Measurements from ENCODE around the gene PKHD1. TPM values are rescaled to one million over a fixed set of nuclear protein-coding genes. Genes with fewer than 3 reads are reported as not detected.

The PKHD1 gene
- total and polyA plus RNA-seq, 2 of the 13 experiments (the other 11 are each of a cell fraction or from before 2014, with no cell fraction given): 0.01 to 0.13 TPM

- no peak for TF ChIP-seq ZBTB2 (CRISPR knock-in tag; IDR thresholded peaks at IDR 0.05; ENCODE audit: low read depth)
These were observed 517.1 kb downstream of the PKHD1 start (continued) for GRCh38 chr6:51570168-51570921.

- in situ Hi-C loops (cut with HindIII; ENCODE audit: extremely low pct_ligation_motif_present, low pct_unique_long_range_greater_than_20kb) (no loop called here), intact Hi-C loops (cut with micrococcal nuclease; ENCODE audit: unreplicated experiment) (no loop called here)
- Histone ChIP-seq H3K27me3 (ENCODE audit: control insufficient read depth in 1 of 2, insufficient read depth in 2 of 2, low read length in 2 of 2) (no peaks in the 10 kb centered on the region), H3K4me3 (replicated peaks in 1 of 3; ENCODE audit: insufficient read depth in 1 of 3, low read depth in 2 of 3, low read length in 3 of 3) (no peak overlapping the region), H3K79me2 (ENCODE audit: insufficient read depth, low read length) (no peaks in the 10 kb centered on the region), H3K9ac (ENCODE audit: insufficient read depth, low read depth, low read length) (no peak overlapping the region), H4K20me1 (ENCODE audit: insufficient read depth, low read length) (no peaks in the 10 kb centered on the region), H3K4me1 (ENCODE audit: insufficient read depth, low read length) (no peaks in the 10 kb centered on the region), H3K9me3 (ENCODE audit: low read length) (no peaks in the 10 kb centered on the region), H2AFZ (ENCODE audit: low read length) (no peak overlapping the region), H3K36me3 (replicated peaks in 1 of 2; ENCODE audit: control insufficient read depth in 1 of 2, insufficient read depth in 2 of 2, low read length in 2 of 2) (no peaks in the 10 kb centered on the region), H3K27ac (ENCODE audit: extremely low read length, insufficient read depth, low read length) (no peak overlapping the region), H3K4me2 (ENCODE audit: low read depth, low read length) (no peak overlapping the region)
- BruUV-seq (replicated peaks): no TSS peak
- FAIRE-seq: no peak
- WGBS (ENCODE audit: low lambda C conversion rate): 5% methylated on average over 1 of the region's 1 CpG
- ChIA-PET CTCF (ENCODE audit: low intra/inter-chr PET ratio, low total read pairs) (no interaction called here), POLR2A (no interaction called here)
- TF ChIP-seq STAG1 (CRISPR knock-in tag; IDR thresholded peaks at IDR 0.05): peak; percentile 20; the same call in 1 of the 2 replicates
- no peak for TF ChIP-seq ERF (CRISPR knock-in tag; IDR thresholded peaks at IDR 0.05)
- no peak for TF ChIP-seq SP4 (CRISPR knock-in tag; IDR thresholded peaks at IDR 0.05)
- TF ChIP-seq JDP2 (CRISPR knock-in tag; IDR thresholded peaks at IDR 0.05; ENCODE audit: borderline replicate concordance): no peak
- no peak for DNase-seq (ENCODE audit: low spot score)
- peak; percentile 66 for ATAC-seq
These were observed 517.8 kb downstream of the PKHD1 start for GRCh38 chr6:51569594-51569993.

Data from HepG2 (cell line).